NCI-H1105 treated with DMSO at 0.1 percent for 48 hours (cell line): ENCODE data around the gene PLA1A.
"Not testable (repeated sequence)": the region's sequence is repeated elsewhere in the genome, so short reads cannot be mapped to it uniquely, and the experiment has no call there.

Experiments used
- DNase-seq: peaks from one replicate; lab custom pipeline; 2025; lab: John Stamatoyannopoulos, UW

PLA1A gene

DNA sequence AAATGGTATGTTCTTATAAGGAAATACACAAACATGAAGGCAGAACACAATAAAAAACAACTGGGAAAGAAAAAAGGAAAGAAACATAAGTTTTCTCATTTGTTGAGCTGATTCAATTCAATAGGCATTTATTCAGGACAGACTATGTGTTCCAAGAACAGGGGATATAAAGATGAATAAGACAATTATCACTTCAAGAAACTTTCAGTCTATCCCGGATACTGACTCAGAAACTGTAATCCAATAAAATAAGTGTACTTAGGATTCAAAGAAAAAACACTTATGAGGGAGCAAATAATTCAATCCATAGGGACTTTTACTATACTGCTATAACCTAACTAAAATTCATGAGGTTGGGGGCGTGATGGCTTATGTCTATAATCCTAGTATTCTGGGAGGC is 66.2 kb downstream of the PLA1A start:
- no peak for DNase-seq

DNA sequence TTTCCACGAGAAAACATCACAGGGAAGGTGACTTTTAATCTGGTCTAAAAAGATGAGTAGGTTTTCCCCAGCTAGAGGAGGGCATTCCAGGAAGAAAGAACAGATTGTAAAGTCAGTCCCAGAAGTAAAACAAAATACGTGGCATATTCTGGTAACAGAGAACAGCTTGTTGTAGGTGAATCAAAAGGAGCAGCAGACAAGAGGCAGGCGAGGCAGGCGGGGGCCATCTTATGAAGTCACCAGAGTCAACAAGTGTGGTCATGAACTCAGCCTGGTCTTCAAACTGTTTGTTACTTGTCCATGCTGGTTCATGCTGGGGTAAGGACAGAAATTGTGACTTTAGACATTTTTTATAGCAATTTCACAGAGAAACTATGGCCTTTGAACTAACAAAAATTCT is 66.7 kb downstream of the PLA1A start:
- no peak for DNase-seq

DNA sequence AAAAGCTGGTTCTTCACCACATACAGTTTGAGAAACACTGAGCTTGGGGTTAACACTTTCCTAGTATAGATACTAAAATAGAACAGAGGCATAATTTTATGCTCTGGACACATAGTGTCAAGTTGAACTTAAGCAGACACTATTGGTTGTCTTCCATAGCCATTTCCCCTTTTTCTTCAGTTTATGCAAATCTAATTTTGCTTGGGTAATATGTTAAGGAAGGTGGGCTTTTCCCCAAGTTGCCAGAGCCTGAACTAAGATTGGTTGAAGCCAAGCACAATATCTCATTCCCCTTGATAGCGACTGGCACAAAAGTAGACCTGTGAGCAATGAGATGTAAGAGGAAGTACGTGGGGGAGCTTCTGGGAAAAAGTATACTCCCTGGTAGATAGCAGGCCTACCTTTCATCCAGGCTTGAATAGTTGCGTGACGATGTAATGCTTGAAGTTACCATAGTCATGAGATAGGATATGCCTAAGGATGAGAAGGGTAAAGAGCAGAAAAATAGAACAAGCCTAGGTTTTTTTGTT is 67.2 kb downstream of the PLA1A start:
- no peak for DNase-seq

DNA sequence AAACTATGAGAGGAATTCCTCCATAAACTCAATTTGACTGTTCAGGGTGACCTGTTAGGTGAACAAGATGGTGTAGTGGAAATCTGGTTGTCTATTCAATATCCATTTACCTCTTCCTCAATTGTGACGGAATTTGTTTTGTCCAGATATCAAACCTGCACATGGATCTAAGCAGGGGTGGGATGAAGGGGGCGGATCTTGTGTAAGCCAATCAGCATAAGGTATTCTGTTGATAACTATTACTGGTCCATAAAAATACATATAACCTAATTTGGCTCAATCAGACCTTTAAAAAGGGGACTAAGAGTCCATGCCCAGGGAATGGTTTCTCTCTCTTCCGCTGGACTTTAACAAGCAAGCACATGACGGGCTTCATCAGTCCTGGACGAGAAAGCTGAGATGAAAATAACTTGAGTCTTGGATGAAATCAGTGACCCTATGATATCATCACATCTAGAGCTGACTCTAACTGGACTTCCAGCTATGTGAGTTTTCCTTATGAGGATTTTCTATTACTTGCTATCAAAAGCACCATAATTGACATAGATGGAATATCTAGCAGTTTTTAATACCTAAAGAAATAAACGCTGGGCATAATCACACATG is 68.4 kb downstream of the PLA1A start:
- DNase-seq = no peak

- no peak for DNase-seq
Observed at GRCh38 chr3:119669906-119670570, 72.4 kb downstream of the PLA1A start.

GRCh38 chr3:119672776-119673175 is 75.1 kb downstream of the PLA1A start:
- DNase-seq = no peak

DNA sequence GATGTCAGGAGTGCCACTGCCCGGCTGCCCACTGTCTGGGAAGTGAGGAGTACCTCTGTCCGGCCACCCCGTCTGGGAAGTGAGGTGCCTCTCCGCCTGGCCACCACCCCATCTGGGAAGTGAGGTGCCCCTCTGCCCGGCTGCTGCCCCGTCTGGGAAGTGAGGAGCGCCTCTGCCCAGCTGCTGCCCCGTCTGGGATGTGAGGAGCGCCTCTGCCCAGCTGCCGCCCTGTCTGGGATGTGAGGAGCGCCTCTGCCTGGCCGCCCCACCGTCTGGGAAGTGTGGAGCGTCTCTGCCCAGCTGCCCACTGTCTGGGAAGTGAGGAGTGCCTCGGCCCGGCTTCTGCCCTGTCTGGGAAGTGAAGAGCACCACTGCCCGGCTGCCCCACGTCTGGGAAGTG is 76.2 kb downstream of the PLA1A start:
- DNase-seq = no peak

GRCh38 chr3:119675188-119675874 is 77.6 kb downstream of the PLA1A start:
- no peak for DNase-seq

DNA sequence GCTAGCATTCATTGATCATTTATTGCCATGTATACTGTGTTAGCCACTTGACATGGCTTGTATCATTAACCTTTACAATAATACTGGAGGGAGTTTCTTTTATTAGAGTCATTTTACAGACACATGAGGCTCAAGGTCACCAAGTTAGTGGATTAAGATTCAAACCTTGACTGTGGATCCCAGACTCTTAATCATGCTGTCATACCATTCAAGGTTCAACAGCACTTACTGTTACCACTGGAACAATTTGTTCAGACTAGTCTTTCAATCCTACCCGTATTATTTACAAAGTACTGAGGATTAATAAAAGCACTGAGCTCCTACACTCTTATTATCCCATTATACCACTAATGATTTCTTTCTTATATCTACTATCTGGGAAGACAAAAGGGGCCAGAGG is 78.3 kb downstream of the PLA1A start:
- DNase-seq = no peak

DNA sequence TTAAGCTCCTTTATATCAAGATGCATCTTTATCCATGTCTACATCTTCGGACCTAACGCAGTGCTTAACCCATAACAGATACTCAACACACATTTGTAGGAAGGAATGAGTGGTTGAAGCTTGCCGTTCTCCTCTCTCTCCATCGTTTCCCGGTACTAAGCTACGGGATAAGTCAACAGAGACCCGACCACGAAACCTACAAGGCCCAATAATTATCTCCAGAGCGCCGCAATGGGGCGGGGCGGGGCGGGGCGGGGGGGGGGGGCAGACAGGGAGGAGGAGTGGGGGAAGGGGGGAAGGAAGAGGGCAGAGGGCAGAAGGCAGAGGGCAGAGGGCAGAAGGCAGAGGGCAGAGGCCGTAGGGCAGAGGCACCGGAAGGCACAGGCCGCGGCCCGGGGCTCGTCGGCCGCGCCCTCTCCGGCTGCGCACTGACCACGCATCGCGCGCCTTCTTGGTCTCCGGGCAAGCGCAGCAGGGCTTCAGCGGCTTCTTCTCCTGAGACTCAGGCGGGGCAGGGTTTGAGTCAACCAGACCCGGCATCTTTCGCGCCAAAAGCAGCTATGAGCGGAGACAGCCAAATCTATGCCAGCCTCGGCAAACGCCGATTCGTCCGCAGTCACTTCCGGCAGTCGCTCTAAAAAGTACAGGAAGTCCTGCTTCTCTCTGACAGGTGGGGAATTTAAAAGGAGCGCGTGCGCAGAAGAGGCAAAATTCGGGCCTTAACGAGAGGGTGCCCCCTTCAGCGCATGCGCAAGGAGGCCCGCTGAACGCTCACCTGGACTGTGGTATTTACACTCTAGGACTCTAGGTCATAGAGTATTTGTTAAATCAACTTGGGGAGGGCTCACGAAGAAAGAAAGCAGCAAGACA is 79.3 kb downstream of the PLA1A start, which contains the start of gene COX17:
TSS of gene COX17 (minus strand) at position 636 of the 870 bp plus-strand sequence. CDS start at position 540, 96 bp downstream.
- peak; percentile 100 for DNase-seq

DNA sequence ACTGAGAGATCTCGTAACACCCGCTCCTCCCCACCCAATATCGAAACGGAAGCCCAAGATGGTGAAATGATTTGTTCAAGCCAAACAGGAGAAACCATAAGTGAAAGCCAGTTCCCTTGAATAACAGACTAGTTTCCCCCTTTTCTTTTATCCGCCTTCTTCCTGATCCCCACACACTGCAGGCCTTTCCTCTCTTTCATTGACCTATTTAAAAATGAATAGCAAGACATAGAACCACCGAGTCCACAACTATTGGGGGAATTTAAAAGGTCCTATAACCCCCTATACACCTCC is 79.9 kb downstream of the PLA1A start:
- DNase-seq = no peak

DNA sequence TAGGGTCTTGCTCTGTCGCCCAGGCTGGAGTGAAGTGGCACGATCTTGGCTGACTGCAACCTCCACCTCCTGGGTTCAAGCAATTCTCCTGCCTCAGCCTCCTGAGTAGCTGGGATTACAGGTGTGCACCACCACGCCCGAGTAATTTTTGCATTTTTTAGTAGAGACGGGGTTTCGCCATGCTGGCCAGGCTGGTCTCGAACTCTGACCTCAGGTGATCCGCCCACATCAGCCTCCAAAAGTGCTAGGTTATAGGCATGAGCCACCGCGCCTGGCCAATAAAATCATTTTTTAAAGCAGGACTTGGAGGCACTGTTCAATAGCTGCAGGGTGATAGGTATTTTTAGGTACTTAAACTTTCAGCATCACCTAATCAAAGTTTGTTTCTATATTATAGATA is 80.5 kb downstream of the PLA1A start:
- DNase-seq = not testable (repeated sequence)
